NCI-H2227 (cell line): ENCODE measurements around the gene RARA.
"Not testable (repeated sequence)": the region's sequence is repeated elsewhere in the genome, so short reads cannot be mapped to it uniquely, and the experiment has no call there.

Experiments
- DNase-seq: peaks from one replicate; lab custom pipeline; 2025; ENCODE audit not compliant: unreplicated experiment; lab: John Stamatoyannopoulos, UW

RARA gene

DNA sequence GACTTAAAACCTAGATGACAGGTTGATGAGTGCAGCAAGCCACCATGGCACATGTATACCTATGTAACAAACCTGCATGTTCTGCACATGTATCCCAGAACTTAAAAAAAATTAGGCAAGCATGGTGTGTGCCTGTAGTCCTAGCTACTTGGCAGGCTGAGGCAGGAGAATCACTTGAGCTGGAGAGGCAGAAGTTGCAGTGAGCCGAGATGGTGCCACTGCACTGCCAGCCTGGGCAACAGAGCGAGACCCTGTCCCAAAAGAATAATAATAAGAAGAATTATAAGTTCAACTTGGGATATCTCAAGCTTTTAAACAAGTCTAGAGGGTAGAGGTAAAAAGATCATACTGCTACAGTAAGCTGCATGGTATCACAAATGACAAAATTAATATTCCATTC lies 11.5 kb upstream of the RARA start:
- DNase-seq, result no peak

GRCh38 chr17:40298726-40299125 lies 10.3 kb upstream of the RARA start:
- DNase-seq, result no peak

DNA sequence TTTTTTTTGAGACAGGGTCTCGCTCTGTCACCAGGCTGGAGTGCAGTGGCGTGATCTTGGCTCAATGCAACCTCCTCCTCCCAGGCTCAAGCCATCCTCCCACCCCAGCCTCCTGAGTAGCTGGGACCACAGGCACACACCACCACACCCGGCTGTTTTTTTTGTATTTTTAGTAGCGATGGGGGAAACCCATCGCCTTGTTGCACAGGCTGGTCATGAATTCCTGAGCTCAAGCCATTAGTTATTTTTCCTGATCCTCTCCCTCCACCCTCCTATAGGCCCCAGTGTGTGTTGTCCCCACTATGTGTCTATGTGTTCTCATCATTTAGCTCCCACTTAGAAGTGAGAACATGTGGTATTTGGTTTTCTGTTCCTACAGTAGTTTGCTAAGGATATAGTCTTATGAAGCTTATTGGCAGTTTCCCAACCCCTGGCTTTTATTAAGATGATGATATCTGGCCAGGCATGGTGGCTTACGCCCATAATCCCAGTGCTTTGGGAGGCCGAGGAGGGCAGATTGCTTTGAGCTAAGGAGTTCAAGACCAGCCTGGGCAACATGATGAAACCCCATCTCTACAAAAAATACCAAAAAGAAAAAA lies 9.7 kb upstream of the RARA start:
- not testable (repeated sequence) for DNase-seq

- no peak for DNase-seq
These were observed 7.7 kb upstream of the RARA start for GRCh38 chr17:40301315-40301714.

DNA sequence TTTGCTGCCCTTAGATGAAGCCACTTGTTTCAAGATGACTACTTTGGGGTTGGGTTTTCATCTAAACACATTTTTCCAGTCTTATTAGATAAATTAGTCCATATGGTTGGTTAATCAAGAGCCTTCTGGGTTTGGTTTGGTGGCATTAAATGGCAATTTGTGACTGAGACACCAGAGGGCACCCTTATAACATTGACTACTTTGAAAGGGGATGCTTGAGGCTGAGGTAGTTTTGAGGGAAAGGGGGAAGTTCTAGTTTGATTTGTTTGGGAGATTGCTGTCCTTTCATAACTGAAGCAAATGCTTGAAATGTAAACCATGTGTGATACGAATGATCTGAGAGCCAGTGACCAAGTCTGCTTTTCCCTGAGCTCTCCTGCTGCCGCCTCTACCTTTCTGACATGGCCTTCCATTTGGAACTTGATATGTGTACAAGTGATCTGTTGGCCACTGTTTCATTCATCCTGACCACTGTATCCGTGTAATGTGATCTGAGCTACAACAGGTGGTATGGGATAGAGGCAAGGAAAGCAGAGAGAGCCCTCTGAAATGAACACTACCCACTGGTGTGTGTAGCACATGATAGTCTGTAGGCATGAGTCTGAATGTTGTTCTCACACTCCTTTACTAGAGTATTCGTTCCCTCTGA lies 5.8 kb upstream of the RARA start:
- peak; percentile 64 for DNase-seq

DNA sequence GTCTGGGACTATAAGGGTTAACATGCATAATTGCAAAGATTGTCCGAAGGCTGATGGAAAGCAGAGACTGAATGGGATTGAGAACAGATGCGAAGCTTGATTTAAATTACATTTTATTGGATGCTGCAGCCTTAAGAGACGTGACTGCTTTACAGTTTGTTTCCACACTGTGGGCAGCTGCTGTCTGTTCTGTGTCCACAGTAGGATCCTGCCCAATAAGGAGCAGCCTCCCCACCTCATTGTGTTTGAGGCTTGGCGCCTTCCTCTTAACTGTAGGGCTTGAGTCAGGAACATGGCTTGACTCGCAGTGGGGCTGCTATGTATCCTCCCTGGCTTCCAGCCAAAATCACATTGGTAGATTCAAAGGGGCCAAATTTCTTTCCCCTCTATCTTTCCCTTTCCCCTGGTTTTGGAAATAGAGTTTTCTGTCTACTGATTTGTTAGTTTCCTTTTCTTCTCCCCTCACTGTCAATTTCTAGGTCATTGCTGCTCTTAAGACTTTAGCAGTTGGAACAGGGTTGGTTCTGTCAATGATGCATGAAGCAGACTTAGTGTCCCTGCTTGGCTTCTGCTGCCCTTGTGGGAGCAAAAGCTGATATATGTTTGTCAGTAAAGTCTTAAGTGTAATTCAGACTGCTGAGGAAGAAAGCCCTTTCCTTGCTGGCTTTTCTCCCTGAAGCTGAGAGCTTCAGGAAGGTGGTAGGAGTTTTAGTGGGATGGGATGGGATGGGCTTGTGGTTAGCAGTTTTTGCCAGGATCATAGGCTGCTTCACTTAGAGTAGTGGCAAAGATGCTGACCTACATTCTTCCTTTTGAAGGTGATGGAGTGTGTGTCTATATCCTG lies 5.0 kb upstream of the RARA start:
- DNase-seq, result peak; percentile 53

DNA sequence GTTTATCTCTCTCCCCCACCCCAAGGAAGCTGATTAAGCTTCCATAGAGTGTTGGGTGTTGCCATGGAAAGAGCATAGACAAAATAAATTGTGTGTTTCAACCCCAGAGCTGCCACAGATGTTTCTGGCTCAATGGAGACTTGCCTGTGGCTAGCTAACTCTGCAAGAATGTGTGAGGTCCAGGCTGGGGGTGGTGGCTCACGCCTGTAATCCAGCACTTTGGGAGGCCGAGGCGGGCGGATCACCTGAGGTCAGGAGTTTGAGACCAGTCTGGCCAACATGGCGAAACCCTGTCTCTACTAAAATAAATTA lies 4.5 kb upstream of the RARA start:
- not testable (repeated sequence) for DNase-seq

DNA sequence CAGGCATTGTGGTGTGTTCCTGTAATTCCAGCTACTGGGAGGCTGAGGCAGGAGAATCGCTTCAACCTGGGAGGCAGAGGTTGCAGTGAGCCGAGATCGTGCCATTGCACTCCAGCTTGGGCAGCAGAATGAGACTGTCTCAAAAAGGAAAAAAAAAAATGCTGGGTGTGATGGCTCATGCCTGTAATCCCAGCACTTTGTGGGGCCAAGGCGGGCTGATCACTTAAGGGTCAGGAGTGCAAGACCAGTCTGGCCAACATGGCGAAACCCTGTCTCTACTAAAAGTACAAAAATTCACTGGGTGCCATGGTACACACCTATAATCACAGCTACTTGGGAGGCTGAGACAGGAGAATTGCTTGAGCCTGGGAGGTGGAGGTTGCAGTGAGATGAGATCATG lies 4.1 kb upstream of the RARA start:
- DNase-seq, result not testable (repeated sequence)

- DNase-seq, result no peak
These were observed 2.6 kb upstream of the RARA start for GRCh38 chr17:40306395-40306794.

GRCh38 chr17:40307001-40307730 lies 1.8 kb upstream of the RARA start:
- DNase-seq, result peak; percentile 61

DNA sequence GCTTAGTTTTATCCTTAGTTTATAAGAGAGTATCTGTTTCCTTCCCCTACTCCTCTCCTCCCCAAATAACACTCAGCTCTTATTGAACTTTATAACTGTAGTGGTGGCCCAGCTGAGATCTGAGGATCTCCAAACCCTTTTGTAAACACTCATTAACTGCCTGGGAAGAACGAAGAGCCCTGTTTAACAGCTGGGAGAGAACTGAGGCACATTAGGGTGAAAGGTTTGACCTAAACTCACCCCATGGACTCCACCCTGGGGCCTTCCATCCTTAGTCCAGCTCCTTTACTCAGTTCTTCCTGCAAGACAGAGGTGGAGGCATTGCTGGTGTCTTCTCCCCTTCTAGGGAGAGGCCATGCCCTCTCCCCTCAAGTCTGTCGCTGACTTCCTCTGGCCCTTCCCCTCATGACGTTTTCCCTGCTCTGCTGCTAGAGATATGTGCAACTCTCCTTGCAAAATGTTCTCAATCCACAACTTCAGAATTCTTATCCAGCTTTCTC lies 1.2 kb upstream of the RARA start:
- no peak for DNase-seq

DNA sequence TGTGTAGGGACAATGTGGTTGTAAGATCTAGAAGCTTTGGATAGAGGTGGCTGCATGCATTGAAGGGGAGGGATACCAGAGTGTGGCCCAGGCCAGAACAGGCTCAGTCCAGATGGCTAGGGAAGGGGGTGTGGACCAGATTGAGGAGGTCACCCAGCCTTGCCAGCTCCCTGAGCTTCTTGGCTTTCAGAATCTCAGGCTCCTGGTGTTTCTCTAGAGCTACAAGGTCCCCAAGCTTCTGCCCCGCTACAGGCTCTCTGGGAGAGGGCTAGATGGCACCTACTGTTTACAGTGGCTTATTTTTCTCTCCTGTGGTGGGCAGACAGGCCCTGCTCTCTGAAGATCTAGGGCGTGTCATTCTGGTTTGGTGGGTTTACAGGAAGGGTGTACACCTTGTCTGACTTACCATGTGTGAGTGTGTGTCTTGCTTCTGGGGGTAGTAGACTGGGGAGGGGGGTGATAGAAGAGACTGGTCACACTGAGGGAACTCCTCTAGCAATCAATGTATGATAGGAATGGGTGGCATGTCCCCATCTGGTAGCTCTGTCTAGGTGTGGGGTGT lies 1.1 kb downstream of the RARA start:
- no peak for DNase-seq

- no peak for DNase-seq
These were observed 2.0 kb downstream of the RARA start for GRCh38 chr17:40310882-40311391.

- DNase-seq, result no peak
These were observed 2.6 kb downstream of the RARA start for GRCh38 chr17:40311575-40311974.

- DNase-seq, result no peak
These were observed 3.3 kb downstream of the RARA start for GRCh38 chr17:40312131-40312731.

DNA sequence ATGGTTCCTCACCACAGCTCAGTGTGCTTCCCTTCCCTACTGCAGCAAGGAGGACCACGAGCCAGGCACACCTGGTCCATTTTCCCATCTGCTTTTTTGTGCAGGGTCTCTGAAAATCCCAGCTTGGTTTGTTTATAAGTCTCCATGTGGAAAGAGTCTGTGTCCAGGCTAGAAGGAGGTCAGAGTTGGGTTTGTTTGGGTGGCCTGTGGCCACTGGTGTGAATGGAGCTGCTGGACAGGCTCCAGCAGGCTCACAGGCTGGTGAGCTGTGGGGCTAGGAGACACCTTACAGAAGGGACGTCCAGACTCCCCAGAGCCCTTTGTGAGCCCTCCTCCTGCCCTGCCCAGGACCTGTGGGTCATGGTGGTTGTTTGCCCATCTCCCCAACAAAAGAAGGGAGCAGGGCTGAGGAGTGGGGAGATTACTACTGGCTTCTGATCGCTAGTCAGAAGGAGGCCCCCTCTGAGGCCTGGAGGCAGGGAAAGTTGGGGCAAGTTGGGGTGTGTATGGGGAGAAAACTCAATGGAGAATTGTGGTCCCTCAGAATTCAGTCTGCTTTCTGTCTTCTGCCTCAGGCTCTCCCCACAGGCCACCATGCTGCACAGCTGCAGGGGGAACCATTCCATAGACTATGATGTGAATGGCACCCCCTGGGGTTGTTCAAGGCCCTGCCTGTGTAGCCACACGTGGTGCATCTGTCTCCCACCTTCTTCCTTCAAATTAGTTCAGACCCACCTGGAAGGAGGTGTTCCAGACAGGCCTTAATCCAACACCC lies 4.1 kb downstream of the RARA start:
- no peak for DNase-seq

- DNase-seq, result no peak
These were observed 4.9 kb downstream of the RARA start for GRCh38 chr17:40313668-40314583.

- peak; percentile 20 for DNase-seq
These were observed 5.6 kb downstream of the RARA start for GRCh38 chr17:40314584-40314956.

DNA sequence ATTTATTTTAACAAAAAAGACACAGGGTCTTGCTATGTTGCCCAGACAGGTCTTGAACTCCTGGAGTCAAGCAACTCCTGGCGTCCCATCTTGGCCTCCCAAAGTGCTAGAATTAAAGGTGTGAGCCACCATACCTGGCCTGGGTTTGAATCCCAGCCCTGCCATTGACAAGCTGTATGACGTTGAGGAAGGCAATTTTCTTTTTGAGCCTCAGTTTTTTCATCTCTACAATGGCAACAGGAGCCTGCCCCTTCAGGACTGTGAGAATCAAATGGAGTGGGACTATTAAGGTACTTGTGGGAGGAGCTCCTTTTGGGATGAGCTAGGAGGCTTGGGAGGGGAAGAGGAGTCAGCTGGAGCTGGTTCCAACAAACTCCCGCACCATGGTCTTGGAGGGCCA lies 6.2 kb downstream of the RARA start:
- no peak for DNase-seq
